ENCODE data around the gene TIMP3.
"Not testable (repeated sequence)": the region's sequence is repeated elsewhere in the genome, so short reads cannot be mapped to it uniquely, and the experiment has no call there.

Gene TIMP3

DNA sequence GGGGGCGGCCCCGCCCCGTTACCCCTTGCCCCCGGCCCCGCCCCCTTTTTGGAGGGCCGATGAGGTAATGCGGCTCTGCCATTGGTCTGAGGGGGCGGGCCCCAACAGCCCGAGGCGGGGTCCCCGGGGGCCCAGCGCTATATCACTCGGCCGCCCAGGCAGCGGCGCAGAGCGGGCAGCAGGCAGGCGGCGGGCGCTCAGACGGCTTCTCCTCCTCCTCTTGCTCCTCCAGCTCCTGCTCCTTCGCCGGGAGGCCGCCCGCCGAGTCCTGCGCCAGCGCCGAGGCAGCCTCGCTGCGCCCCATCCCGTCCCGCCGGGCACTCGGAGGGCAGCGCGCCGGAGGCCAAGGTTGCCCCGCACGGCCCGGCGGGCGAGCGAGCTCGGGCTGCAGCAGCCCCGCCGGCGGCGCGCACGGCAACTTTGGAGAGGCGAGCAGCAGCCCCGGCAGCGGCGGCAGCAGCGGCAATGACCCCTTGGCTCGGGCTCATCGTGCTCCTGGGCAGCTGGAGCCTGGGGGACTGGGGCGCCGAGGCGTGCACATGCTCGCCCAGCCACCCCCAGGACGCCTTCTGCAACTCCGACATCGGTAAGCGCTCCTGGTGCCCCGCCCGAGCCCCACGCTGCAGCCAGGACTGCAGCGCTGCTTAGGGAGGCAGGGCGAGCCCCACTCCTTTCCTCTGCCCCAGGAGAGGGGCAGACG, at the start of gene TIMP3:
Gene TIMP3 (plus strand): TSS at position 169 of the 700 bp plus-strand sequence. CDS start 297 bp downstream, at position 466.
- H3K4me3 ChIP-seq (ENCODE audit: control insufficient read depth, low read depth, low read length): peak within 1 kb of the TSS; percentile 92
- DNase-seq (ENCODE audit: low read depth): no peak
- TF ChIP-seq CTCF (IDR thresholded peaks at IDR 0.05; ENCODE audit: control insufficient read depth, insufficient read depth, low read depth, low read length, missing control alignments): no peak

DNA sequence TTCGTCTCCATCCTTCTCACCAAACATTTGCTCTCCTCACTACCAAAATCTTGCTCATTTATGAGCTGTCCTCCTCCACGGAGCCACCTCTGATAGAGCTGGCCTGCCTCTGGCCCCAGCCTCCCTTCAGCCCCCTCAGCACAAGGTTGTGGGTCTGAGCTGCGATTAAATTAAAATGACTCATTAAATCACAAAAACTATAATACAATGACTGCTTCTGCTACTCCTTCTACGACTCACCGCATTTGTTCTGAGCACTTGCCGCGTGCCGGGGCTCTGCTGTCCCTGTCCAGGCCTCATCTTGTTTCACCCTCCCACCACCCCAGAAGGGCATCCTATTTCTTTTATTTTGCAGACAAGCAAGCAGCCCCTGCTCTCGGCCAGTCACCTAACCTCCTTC, 49.2 kb upstream of the TIMP3 start:
- no peak for TF ChIP-seq CTCF (IDR thresholded peaks at IDR 0.05; ENCODE audit: control insufficient read depth, insufficient read depth, low read depth, low read length, missing control alignments)
- no peak overlapping the region for H3K4me3 ChIP-seq (ENCODE audit: control insufficient read depth, low read depth, low read length)
- no peak for DNase-seq (ENCODE audit: low read depth)

GRCh38 chr22:32752816-32753520, 48.5 kb upstream of the TIMP3 start:
- no peak for TF ChIP-seq CTCF (IDR thresholded peaks at IDR 0.05; ENCODE audit: control insufficient read depth, insufficient read depth, low read depth, low read length, missing control alignments)
- no peak for DNase-seq (ENCODE audit: low read depth)
- H3K4me3 ChIP-seq (ENCODE audit: control insufficient read depth, low read depth, low read length): no peak overlapping the region

- TF ChIP-seq CTCF (IDR thresholded peaks at IDR 0.05; ENCODE audit: control insufficient read depth, insufficient read depth, low read depth, low read length, missing control alignments): no peak
- DNase-seq (ENCODE audit: low read depth): no peak
- H3K4me3 ChIP-seq (ENCODE audit: control insufficient read depth, low read depth, low read length): no peak overlapping the region
Observed at GRCh38 chr22:32753591-32753990, 47.9 kb upstream of the TIMP3 start.

- TF ChIP-seq CTCF (IDR thresholded peaks at IDR 0.05; ENCODE audit: control insufficient read depth, insufficient read depth, low read depth, low read length, missing control alignments): no peak
- H3K4me3 ChIP-seq (ENCODE audit: control insufficient read depth, low read depth, low read length): no peak overlapping the region
- DNase-seq (ENCODE audit: low read depth): no peak
Observed at GRCh38 chr22:32754413-32755041, 47.0 kb upstream of the TIMP3 start.

DNA sequence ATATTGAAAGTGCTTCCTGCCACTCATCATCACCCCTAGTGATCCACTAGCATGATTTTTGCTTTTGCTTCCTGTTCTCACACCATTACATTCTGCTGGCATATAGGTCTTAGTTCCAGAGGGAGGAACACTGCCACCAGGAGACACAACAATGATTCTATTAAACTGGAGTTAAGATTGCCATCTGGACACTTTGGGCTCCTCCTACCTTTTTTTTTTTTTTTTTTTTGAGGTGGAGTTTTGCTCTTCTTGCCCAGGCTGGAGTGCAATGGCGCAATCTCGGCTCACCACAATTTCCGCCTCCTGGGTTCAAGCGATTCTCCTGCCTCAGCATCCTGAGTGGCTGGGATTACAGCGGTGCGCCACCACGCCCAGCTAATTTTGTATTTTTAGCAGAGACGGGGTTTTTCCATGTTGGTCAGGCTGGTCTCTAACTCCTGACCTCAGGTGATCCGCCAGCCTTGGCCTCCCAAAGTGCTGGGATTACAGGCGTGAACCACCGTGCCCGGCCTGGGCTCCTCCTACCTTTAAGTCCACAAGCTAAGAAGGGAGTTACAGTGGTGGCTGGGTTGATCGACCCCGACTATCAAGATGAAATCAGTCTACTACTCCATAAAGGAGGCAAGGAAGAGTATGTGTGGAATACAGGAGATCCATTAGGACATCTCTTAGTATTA, 44.3 kb upstream of the TIMP3 start:
- DNase-seq (ENCODE audit: low read depth); H3K4me3 ChIP-seq (ENCODE audit: control insufficient read depth, low read depth, low read length): not testable (repeated sequence)
